ENCODE measurements around the gene SF3B6.
A peak's percentile ranks its signal among the peaks of the same experiment; 100 is the strongest.
"Not testable (repeated sequence)": the region's sequence is repeated elsewhere in the genome, so short reads cannot be mapped to it uniquely, and the experiment has no call there.

SF3B6 gene

GRCh38 chr2:24093270-24093669 is 17.1 kb upstream of the SF3B6 start:
- DNase-seq (ENCODE audit: low spot score): not testable (repeated sequence)

DNA sequence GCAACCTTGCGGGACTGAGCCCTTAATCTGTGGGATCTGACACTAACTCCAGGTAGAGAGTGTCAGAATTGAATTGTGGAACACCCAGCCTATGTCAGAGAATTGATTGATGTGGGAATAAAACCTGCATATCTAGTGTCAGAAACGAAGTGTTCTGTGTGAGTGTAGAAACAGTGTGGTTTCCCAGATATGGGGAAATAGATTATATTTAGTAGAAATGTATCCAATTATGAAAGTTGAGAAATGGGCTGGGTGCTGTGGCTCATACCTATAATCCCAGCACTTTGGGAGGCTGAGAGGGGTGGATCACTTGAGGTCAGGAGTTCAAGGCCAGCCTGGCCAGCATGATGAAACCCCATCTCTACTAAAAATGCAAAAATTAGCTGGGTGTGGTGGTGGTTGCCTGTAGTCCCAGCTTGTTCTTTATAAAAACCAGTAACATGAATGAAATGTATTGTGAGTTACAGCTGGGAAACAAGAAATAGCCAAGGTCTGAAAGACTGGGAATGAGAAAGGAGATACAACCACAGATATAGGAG is 12.8 kb upstream of the SF3B6 start:
- no peak for DNase-seq (ENCODE audit: low spot score)

GRCh38 chr2:24087032-24087431 is 10.9 kb upstream of the SF3B6 start:
- no peak for DNase-seq (ENCODE audit: low spot score)

DNA sequence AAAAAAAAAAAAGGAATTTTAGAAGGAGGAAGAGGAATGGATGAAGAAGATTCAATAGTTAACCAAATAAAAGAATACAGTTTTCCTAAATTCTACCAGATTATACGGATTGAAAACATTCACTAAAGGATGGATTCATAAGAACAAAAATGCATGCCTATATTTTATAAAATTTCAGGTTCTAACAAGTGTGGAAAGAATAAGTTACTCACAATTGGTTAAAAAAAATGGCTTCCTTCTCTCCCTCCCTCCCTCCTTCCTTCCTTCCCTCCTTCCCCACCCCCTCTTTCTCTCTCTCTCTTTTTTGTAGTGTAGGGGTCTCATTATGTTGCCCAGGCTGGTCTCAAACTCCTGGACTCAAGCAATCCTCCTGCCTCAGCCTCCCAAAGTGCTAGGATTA is 10.1 kb upstream of the SF3B6 start:
- DNase-seq (ENCODE audit: low spot score): no peak

DNA sequence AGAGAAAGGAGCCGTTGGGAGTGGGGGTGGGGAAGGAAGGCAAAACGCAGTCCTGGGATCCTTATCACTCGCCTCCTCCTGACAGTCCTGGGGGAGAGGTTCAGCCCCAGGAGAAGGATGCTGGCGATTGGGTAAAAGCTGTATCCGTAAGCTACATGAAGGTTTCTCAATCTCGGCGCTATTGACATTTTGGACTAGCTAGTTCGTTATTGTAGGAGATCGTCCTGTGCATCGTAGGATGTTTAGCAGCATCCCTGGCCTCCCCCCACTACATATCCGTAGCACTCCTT is 9.0 kb upstream of the SF3B6 start:
- no peak for DNase-seq (ENCODE audit: low spot score)

- peak; percentile 87 for DNase-seq (ENCODE audit: low spot score)
Observed at GRCh38 chr2:24084386-24085199, 8.5 kb upstream of the SF3B6 start, which contains the start of gene TP53I3. Gene TP53I3 (minus strand): TSS chr2:24084834. CDS start chr2:24084326, 508 bp downstream.

DNA sequence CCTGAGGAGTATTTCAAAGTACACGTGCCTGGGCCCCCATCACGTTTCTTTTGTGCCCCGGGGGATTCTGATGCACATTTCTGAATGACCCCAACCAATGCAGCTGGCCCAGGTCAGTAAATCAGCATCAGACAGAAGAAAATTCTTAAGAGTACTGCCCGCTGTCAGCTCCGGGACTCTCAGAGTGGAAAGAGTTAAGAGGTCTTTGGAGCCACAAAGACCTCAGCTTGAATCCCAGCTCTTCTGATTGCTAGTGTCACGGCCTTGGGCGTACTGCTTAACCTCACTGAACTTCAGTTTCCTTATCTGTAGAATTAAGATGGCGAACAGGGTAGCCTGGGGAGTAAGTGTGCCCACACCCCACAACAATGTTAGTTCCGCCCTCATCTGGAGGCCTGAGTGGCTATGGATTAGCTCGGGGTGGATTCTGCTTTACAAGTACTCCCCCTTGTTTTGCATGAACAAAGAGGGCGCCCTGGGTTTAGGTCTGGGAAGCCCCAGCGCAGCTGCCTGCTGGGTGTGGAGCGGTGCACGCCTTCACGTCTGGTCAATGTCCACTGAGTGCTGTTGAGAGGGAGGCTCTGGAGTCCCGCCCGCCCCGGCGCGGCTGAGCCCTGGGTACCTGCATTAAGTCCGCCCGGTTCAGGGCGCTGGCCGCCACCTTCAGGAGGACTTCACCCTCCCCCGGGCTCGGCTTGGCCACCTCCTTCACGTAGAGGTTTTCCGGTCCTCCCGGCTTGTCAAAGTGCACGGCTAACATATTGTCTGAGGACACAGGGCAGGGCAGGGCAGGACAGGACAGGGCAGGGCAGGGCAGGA is 7.7 kb upstream of the SF3B6 start:
- DNase-seq (ENCODE audit: low spot score): peak; percentile 86

GRCh38 chr2:24082787-24083566 is 6.9 kb upstream of the SF3B6 start:
- no peak for DNase-seq (ENCODE audit: low spot score)

- no peak for DNase-seq (ENCODE audit: low spot score)
Observed at GRCh38 chr2:24080701-24081100, 4.6 kb upstream of the SF3B6 start.

GRCh38 chr2:24077879-24078278 is 1.8 kb upstream of the SF3B6 start:
- no peak for DNase-seq (ENCODE audit: low spot score)

GRCh38 chr2:24077535-24077877 is 1.4 kb upstream of the SF3B6 start:
- no peak for DNase-seq (ENCODE audit: low spot score)

- DNase-seq (ENCODE audit: low spot score): peak; percentile 15
Observed at GRCh38 chr2:24076849-24077534, 866 bp upstream of the SF3B6 start.

- DNase-seq (ENCODE audit: low spot score): no peak
Observed at GRCh38 chr2:24075259-24075658, 867 bp downstream of the SF3B6 start.

- DNase-seq (ENCODE audit: low spot score): no peak
Observed at GRCh38 chr2:24073816-24074215, 2.3 kb downstream of the SF3B6 start.

DNA sequence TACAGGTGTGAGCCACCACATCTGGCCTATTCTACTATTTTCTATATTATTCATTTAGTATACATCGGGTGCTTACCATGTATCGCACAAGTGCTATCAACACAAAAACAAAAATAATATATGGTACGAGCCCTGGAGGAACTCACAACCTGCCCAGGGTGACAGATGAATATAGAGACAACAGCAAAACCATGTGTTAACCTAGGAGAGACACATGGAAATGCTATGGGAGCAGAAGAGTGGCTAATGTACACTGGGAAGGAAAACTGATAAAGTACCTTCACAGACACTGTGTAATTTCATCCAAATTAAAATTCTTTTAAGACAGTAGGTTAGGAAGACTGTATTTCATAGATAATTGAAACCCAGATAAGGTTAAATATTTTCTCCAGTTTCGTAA is 3.9 kb downstream of the SF3B6 start:
- no peak for DNase-seq (ENCODE audit: low spot score)

- DNase-seq (ENCODE audit: low spot score): no peak
Observed at GRCh38 chr2:24065341-24065740, 10.8 kb downstream of the SF3B6 start.

DNA sequence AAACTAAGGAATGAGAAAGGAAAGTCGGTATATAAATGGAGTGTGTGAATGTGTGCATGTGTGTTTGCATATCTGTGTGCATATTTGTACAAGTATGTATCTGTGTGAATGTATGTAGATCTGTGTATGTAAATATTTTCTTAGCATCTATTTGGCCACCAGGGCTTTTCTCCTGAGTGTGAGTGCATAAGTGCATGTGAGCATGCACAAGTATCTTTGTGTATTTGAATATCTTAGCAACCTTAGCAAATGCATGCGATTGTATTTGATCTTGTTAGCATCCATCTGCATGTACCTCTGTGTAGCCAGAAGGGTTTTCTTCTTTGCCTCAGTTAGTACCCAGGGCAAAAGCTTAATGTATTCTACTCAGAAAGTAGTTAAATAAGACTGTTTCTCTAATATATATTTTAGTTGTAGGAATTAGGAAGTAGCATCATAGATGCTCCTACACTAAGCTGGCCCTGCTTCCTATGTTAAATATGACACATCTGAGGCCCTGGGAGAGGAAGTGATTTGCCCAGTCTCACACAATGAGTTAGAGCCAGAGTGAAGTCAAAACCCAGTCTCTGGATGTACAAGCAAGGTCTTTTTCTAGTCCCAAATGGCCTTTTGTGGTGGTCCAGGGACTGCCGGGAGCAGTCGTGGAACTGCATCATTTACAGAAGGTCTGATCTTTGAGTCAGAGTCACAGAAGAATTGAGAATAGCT is 17.4 kb downstream of the SF3B6 start:
- DNase-seq (ENCODE audit: low spot score): no peak

DNA sequence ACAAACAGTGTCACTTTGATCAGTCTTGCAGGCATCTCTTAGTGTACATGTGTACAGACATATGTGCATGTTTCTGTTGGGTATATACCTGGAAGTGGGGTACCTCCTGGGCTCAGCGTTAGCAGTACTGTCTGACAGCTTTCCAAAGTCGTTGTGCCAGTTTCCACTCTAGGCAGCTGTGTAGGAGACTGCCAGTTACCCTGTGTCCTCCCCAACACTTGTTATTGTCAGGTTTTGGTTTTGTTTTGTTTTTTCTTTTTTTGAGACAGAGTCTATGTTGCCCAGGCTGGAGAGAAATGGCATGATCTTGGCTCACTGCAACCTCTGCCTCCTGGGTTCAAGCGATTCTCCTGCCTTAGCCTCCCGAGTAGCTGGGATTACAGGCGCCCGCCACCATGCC is 20.4 kb downstream of the SF3B6 start:
- no peak for DNase-seq (ENCODE audit: low spot score)

- DNase-seq (ENCODE audit: low spot score): no peak
Observed at GRCh38 chr2:24054366-24055010, 21.6 kb downstream of the SF3B6 start.

- DNase-seq (ENCODE audit: low spot score): no peak
Observed at GRCh38 chr2:24052951-24053350, 23.2 kb downstream of the SF3B6 start.

- no peak for DNase-seq (ENCODE audit: low spot score)
Observed at GRCh38 chr2:24051833-24052232, 24.3 kb downstream of the SF3B6 start.

All from germinal center (tissue), 1 donor.